ENCODE results near the gene BMPR1A. TPM values are rescaled to one million over a fixed set of nuclear protein-coding genes. Genes with fewer than 3 reads are reported as not detected.

The BMPR1A gene
- total RNA-seq, 1 donor, result 71.7 TPM

- peaks cover 89% of the 10 kb centered on the region for H3K79me2 ChIP-seq (ENCODE audit: insufficient read depth, low read length)
Measured at GRCh38 chr10:86815640-86816039, 59.2 kb downstream of the BMPR1A start.

GRCh38 chr10:86817246-86817645, 60.8 kb downstream of the BMPR1A start:
- Histone ChIP-seq H3K4me3 (ENCODE audit: insufficient read depth, low read length) (no peak overlapping the region), H3K27me3 (ENCODE audit: insufficient read depth, low read length) (no peaks in the 10 kb centered on the region), H2AFZ (ENCODE audit: low read length) (no peak overlapping the region), H3K4me1 (ENCODE audit: insufficient read depth, low read length) (peaks cover 27% of the 10 kb centered on the region), H3K27ac (ENCODE audit: low read depth, low read length) (no peak overlapping the region), H3K36me3 (ENCODE audit: insufficient read depth, low read length) (no peaks in the 10 kb centered on the region), H3K4me2 (ENCODE audit: insufficient read depth, low read length) (no peak overlapping the region), H3K79me2 (ENCODE audit: insufficient read depth, low read length) (peaks cover 86% of the 10 kb centered on the region), H3K9me3 (ENCODE audit: low read depth, low read length) (no peaks in the 10 kb centered on the region), H4K20me1 (ENCODE audit: insufficient read depth, low read length) (peaks cover 43% of the 10 kb centered on the region)
- DNase-seq (ENCODE audit: insufficient read length, low spot score, missing footprints), result no peak
- no peak for TF ChIP-seq CTCF (IDR thresholded peaks at IDR 0.05; ENCODE audit: extremely low read depth, low read depth, low read length)

More at GRCh38 chr10:86815640-86816039, 59.2 kb downstream of the BMPR1A start:
- Histone ChIP-seq H3K9me3 (ENCODE audit: low read depth, low read length) (no peaks in the 10 kb centered on the region), H3K4me1 (ENCODE audit: insufficient read depth, low read length) (peaks cover 27% of the 10 kb centered on the region), H3K27me3 (ENCODE audit: insufficient read depth, low read length) (no peaks in the 10 kb centered on the region), H3K36me3 (ENCODE audit: insufficient read depth, low read length) (no peaks in the 10 kb centered on the region), H3K4me3 (ENCODE audit: insufficient read depth, low read length) (no peak overlapping the region), H4K20me1 (ENCODE audit: insufficient read depth, low read length) (peaks cover 42% of the 10 kb centered on the region), H3K4me2 (ENCODE audit: insufficient read depth, low read length) (peak overlapping the region; percentile 60), H3K27ac (ENCODE audit: low read depth, low read length) (no peak overlapping the region), H2AFZ (ENCODE audit: low read length) (no peak overlapping the region)
- no peak for DNase-seq (ENCODE audit: insufficient read length, low spot score, missing footprints)
- no peak for TF ChIP-seq CTCF (IDR thresholded peaks at IDR 0.05; ENCODE audit: extremely low read depth, low read depth, low read length)

- H3K27ac ChIP-seq (ENCODE audit: low read depth, low read length), result no peak overlapping the region
- peaks cover 12% of the 10 kb centered on the region for H3K4me1 ChIP-seq (ENCODE audit: insufficient read depth, low read length)
- H2AFZ ChIP-seq (ENCODE audit: low read length), result no peak overlapping the region
- H3K4me3 ChIP-seq (ENCODE audit: insufficient read depth, low read length), result no peak overlapping the region
- no peak overlapping the region for H3K4me2 ChIP-seq (ENCODE audit: insufficient read depth, low read length)
- H3K27me3 ChIP-seq (ENCODE audit: insufficient read depth, low read length), result no peaks in the 10 kb centered on the region
- no peak for TF ChIP-seq CTCF (IDR thresholded peaks at IDR 0.05; ENCODE audit: extremely low read depth, low read depth, low read length)
- peaks cover 84% of the 10 kb centered on the region for H3K79me2 ChIP-seq (ENCODE audit: insufficient read depth, low read length)
- H3K9me3 ChIP-seq (ENCODE audit: low read depth, low read length), result no peaks in the 10 kb centered on the region
- H3K36me3 ChIP-seq (ENCODE audit: insufficient read depth, low read length), result no peaks in the 10 kb centered on the region
- peaks cover 46% of the 10 kb centered on the region for H4K20me1 ChIP-seq (ENCODE audit: insufficient read depth, low read length)
- no peak for DNase-seq (ENCODE audit: insufficient read length, low spot score, missing footprints)
Measured at GRCh38 chr10:86819567-86819966, 63.1 kb downstream of the BMPR1A start.

GRCh38 chr10:86820509-86820908, 64.1 kb downstream of the BMPR1A start:
- DNase-seq (ENCODE audit: insufficient read length, low spot score, missing footprints), result no peak
- Histone ChIP-seq H3K36me3 (ENCODE audit: insufficient read depth, low read length) (no peaks in the 10 kb centered on the region), H4K20me1 (ENCODE audit: insufficient read depth, low read length) (peaks cover 43% of the 10 kb centered on the region), H3K79me2 (ENCODE audit: insufficient read depth, low read length) (peaks cover 80% of the 10 kb centered on the region), H3K4me3 (ENCODE audit: insufficient read depth, low read length) (no peak overlapping the region), H3K27ac (ENCODE audit: low read depth, low read length) (no peak overlapping the region), H3K9me3 (ENCODE audit: low read depth, low read length) (no peaks in the 10 kb centered on the region), H2AFZ (ENCODE audit: low read length) (no peak overlapping the region), H3K4me1 (ENCODE audit: insufficient read depth, low read length) (peaks cover 3% of the 10 kb centered on the region), H3K4me2 (ENCODE audit: insufficient read depth, low read length) (no peak overlapping the region), H3K27me3 (ENCODE audit: insufficient read depth, low read length) (no peaks in the 10 kb centered on the region)
- no peak for TF ChIP-seq CTCF (IDR thresholded peaks at IDR 0.05; ENCODE audit: extremely low read depth, low read depth, low read length)
